Measurements from ENCODE around the gene MRPL52.
"Not testable (repeated sequence)": the region's sequence is repeated elsewhere in the genome, so short reads cannot be mapped to it uniquely, and the experiment has no call there.

MRPL52 gene

DNA sequence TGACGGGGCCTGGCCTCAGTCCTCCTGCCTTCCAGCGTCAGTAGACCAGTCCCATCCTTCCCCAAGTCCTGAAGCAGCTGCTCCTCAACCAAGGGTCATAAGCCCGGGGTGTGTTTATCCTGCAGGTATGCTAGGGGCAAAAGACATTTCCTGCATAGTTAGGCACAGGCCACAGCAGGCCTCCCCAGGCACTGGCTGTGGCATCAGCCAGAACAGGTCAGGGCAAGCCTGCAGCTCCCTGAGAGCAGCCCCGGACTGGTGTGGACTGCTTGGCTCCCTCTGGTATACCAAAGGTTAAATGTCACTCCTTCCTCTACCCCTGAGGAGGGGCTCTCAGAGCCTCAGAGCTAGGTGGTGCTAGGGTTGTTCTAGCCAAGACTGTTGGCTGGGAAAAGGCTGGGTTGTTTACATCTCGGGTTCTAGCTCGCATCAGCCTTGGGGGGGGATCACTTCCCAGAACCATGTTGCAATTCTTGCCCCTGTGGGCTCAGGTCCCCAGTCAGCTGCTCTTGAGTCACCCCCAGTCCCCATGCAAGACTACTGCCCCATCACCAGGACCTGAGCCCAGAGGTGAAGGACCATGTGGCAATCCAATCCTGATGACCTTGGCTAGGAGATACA is 9.6 kb downstream of the MRPL52 start:
- peak; percentile 18 for DNase-seq (ENCODE audit: low spot score)

DNA sequence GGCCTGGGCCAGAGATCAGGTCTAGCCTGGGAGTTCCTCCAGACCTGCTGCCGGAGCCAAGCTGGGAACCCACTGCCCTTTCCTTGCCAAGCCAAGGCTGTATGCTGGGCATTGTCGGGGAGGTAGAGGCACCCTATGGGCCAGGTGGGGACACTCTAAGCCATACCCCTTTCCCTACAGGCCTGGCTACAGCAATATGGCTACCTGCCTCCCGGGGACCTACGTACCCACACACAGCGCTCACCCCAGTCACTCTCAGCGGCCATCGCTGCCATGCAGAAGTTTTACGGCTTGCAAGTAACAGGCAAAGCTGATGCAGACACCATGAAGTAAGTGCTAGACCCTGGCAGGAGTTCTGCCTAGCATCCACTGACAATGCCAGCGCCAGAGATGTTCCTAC is 11.6 kb downstream of the MRPL52 start:
- no peak for DNase-seq (ENCODE audit: low spot score)

DNA sequence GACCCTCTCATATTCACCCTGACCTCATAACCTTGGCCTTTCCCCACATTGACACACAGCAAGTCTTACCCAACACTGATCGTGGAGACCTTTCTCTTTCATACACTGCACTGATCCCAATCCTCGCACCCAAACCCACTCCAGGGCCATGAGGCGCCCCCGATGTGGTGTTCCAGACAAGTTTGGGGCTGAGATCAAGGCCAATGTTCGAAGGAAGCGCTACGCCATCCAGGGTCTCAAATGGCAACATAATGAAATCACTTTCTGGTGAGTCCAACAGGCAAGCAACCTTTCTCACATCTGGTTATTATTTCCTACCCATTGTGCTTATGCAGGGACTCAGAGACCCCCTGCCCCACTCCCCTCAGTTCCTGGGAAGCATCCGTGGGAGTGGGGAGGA is 12.1 kb downstream of the MRPL52 start:
- no peak for DNase-seq (ENCODE audit: low spot score)

GRCh38 chr14:22842211-22843122 is 12.8 kb downstream of the MRPL52 start:
- DNase-seq (ENCODE audit: low spot score) = no peak

DNA sequence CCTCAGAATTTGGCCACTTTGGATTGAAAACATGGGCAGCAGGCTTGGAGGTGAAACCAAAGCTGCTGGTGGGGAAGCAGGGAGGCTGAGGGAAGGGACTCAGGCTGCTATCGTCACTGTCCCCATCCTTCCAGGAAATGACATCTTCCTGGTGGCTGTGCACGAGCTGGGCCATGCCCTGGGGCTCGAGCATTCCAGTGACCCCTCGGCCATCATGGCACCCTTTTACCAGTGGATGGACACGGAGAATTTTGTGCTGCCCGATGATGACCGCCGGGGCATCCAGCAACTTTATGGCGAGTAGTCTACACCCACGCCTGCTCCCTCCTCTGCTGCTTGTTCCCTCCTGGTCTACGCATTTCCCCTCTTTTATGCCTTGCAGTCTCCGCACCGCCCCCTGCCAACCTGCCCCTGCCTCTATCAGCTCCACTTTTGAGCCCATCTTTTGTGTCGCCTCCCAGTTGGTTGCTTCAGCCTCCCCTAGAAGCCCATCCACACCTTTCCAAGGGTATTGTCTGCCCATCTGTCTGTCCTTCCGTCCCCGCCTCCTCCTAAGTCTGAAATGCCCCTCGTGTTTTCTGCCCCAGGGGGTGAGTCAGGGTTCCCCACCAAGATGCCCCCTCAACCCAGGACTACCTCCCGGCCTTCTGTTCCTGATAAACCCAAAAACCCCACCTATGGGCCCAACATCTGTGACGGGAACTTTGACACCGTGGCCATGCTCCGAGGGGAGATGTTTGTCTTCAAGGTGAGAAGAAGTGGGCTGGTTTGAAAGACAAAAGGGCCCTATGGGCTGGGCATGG is 13.6 kb downstream of the MRPL52 start:
- no peak for DNase-seq (ENCODE audit: low spot score)

- DNase-seq (ENCODE audit: low spot score) = no peak
Observed at GRCh38 chr14:22844221-22845102, 14.8 kb downstream of the MRPL52 start.

- no peak for DNase-seq (ENCODE audit: low spot score)
Observed at GRCh38 chr14:22845103-22845394, 15.4 kb downstream of the MRPL52 start.

DNA sequence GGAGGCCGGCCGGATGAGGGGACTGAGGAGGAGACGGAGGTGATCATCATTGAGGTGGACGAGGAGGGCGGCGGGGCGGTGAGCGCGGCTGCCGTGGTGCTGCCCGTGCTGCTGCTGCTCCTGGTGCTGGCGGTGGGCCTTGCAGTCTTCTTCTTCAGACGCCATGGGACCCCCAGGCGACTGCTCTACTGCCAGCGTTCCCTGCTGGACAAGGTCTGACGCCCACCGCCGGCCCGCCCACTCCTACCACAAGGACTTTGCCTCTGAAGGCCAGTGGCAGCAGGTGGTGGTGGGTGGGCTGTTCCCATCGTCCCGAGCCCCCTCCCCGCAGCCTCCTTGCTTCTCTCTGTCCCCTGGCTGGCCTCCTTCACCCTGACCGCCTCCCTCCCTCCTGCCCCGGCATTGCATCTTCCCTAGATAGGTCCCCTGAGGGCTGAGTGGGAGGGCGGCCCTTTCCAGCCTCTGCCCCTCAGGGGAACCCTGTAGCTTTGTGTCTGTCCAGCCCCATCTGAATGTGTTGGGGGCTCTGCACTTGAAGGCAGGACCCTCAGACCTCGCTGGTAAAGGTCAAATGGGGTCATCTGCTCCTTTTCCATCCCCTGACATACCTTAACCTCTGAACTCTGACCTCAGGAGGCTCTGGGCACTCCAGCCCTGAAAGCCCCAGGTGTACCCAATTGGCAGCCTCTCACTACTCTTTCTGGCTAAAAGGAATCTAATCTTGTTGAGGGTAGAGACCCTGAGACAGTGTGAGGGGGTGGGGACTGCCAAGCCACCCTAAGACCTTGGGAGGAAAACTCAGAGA is 16.3 kb downstream of the MRPL52 start:
- DNase-seq (ENCODE audit: low spot score) = no peak

GRCh38 chr14:22846811-22847307 is 17.2 kb downstream of the MRPL52 start:
- DNase-seq (ENCODE audit: low spot score) = no peak

- DNase-seq (ENCODE audit: low spot score) = peak; percentile 50
Observed at GRCh38 chr14:22847661-22848341, 18.1 kb downstream of the MRPL52 start.

DNA sequence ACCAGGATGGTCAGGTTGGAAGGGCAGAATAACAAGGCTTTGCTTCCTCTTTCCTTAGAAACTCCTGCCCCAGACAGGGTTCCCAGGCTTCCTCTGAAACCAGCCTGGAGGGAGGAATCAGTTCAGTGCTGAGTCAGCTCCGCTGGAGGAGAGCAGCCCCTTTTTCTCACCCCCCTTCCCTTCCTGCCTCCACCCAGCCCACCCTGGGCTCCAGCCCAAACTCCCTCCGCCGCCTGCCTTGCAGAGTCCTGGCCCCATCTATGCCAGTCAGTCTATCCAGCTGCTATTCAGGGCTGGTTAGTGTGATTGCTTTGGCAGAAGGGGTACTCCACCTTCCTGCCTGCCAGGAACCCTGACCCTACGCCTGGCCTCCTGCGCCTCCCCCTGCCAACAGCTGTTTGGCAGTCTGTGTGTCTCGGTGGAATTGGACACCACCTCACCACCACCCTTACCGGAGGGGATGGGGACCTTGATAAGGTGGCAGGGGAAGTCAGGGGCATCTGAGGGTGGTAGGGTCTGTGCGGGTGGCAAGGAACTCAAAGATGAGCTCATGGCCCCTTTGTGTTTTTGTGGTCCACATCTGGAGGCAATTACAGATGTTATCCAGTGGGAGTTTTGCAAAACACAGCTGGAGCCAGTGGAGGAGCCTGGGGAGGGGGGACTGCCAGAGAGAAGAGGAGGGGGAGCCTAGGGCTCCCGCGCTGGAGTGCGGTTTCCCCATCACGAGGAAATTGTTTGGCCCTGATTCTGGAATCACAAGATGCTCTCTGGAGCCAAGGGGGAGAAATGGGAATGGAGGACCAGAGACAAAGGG is 18.9 kb downstream of the MRPL52 start:
- peak; percentile 74 for DNase-seq (ENCODE audit: low spot score)

DNA sequence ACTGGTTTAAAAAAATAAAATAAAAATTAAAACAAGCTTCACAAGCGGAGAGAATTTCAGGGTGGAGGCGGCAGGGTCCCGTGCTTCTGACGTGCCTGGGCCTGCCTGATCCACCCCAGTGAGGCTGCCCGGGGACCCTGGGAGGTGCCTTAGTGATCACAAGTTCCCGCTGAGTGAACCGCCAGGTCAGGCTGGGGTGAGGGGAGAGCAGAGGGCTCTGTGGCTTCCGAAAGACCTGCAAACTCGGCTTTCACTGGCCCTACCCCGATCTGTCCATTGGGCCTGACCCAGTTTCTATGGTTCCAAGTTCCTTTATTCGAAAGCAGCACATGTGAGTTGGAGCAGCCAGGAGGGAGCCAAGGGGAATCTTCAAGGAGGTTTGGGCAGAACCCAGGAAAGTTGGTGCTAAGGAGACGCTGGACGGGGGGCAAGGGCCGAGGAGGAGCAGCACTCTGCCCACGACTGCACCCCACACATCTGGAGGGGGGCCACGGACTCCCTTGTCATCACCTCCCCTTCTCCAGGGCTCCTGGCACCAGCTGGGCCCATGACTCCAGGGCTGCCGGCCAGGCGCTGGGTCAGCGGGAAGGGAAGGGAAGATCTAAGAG is 19.6 kb downstream of the MRPL52 start:
- DNase-seq (ENCODE audit: low spot score) = peak; percentile 48

DNA sequence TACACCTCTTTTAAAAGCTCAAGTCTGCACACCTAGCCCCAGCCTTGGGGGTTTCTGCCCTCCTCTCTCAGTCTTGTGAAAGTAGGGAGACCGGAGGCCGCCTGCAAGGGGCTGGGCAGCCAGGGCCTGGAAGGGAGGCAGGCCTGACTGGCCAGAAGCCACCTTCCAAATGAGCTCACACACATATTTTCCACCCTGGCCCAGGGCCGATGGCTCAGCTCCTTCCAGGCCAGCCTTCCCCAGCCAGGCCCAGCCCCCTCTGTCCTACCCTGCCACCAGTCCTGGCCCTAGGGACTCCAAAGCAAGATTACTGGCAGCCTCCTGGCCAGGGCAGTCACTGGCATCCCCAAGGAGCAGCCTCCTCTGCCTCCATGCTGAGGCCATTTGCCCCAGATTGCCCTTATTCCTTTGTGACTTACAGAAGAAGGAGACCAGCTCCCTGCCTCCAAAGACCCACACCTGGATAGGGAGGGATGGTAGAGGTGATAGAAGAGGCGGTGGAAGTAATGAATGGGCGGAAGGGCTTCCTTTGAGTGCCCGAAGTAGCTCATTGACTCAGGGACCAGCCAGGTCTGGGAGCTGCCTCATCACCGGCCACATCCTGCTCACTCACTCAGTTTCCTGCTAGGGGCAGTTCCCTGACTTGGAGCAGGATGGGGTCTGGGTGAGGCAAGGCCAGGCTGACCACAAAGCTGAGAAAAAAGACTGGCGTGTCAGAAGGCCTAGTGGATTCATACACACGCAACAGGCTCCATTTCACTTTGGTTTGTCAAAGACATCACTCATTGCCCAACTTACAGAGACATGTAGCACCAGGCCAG is 21.5 kb downstream of the MRPL52 start:
- DNase-seq (ENCODE audit: low spot score) = peak; percentile 87

DNA sequence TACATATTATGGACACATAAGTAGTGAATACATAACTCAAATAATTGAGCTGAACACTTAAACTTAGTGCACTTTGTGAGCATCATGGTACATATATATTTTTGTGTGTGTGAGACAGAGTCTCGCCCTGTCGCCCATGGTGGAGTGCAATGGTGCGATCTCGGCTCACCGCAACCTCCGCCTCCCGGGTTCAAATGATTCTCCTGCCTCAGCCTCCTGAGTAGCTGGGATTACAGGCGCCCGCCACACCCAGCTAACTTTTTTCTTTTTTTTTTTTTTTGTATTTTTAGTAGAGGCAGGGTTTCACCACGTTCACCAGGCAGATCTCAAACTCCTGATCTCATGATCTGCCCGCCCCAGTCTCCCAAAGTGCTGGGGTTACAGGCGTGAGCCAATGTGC is 22.5 kb downstream of the MRPL52 start:
- not testable (repeated sequence) for DNase-seq (ENCODE audit: low spot score)

GRCh38 chr14:22852599-22852939 is 22.9 kb downstream of the MRPL52 start:
- no peak for DNase-seq (ENCODE audit: low spot score)

GRCh38 chr14:22852940-22853767 is 23.5 kb downstream of the MRPL52 start:
- peak; percentile 78 for DNase-seq (ENCODE audit: low spot score)

DNA sequence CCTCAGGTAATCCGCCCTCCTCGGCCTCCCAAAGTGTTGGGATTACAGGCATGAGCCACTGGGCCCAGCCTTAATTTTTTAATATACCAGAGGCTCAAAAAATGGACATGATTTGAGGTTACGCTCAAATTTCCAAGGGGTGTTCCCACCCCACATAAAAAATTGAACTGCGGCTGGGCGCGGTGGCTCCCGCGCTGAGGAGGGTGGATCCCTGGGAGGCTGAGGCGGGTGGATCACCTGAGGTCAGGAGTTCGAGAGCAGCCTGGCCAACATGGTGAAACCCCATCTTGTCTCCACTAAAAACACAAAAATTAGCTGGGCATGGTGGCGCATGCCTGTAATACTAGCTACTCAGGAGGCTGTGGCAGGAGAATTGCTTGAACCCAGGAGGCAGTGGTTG is 24.6 kb downstream of the MRPL52 start:
- not testable (repeated sequence) for DNase-seq (ENCODE audit: low spot score)
